ENCODE results near the gene RNH1.

Gene RNH1

DNA sequence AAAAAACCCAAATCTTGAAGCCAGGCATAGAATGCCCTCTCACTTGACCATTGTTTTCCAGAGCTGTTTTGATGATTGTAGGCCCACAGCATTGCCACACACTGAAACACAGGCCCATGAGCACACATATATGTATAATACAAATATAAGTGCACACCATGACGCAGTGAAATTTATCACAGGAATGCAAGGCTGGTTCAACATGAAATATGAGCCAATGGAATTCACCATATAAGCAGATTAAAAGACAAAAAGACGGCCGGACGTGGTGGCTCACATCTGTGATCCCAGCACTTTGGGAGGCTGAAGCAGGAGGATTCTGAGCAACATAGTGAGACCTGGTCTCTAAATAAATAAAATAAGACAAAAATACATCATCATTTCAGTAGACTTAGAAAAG lies 9.4 kb upstream of the RNH1 start:
- no peak overlapping the region for H3K4me3 ChIP-seq (ENCODE audit: low read depth, low read length)
- DNase-seq (ENCODE audit: low read depth): no peak
- TF ChIP-seq, protein P1, sequence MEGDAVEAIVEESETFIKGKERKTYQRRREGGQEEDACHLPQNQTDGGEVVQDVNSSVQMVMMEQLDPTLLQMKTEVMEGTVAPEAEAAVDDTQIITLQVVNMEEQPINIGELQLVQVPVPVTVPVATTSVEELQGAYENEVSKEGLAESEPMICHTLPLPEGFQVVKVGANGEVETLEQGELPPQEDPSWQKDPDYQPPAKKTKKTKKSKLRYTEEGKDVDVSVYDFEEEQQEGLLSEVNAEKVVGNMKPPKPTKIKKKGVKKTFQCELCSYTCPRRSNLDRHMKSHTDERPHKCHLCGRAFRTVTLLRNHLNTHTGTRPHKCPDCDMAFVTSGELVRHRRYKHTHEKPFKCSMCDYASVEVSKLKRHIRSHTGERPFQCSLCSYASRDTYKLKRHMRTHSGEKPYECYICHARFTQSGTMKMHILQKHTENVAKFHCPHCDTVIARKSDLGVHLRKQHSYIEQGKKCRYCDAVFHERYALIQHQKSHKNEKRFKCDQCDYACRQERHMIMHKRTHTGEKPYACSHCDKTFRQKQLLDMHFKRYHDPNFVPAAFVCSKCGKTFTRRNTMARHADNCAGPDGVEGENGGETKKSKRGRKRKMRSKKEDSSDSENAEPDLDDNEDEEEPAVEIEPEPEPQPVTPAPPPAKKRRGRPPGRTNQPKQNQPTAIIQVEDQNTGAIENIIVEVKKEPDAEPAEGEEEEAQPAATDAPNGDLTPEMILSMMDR (IDR thresholded peaks at IDR 0.05; ENCODE audit: insufficient read depth, low read depth, low read length, missing control alignments): no peak

DNA sequence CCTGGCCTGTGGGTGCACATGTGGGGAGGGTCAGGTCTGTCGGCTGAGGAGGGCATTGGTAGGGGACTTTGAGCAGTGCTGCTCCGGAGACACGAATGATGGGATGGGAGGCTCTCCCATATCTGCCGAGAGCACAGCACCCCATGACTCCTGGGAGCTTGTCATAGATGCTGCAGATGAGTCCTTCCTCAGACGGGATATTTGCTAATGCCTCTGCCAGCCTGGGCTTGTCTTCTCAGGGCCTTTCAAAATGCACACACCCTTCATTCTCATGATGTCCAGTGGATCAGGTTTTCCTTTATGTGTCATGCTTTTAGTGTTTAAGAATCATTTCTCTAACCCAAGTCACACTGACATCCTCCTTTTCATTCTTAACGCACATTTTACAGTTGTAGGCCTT lies 8.1 kb upstream of the RNH1 start:
- TF ChIP-seq, protein P1 (IDR thresholded peaks at IDR 0.05; ENCODE audit: insufficient read depth, low read depth, low read length, missing control alignments): no peak
- H3K4me3 ChIP-seq (ENCODE audit: low read depth, low read length): no peak overlapping the region
- no peak for DNase-seq (ENCODE audit: low read depth)

- no peak for DNase-seq (ENCODE audit: low read depth)
- TF ChIP-seq, protein P1 (IDR thresholded peaks at IDR 0.05; ENCODE audit: insufficient read depth, low read depth, low read length, missing control alignments): no peak
- no peak overlapping the region for H3K4me3 ChIP-seq (ENCODE audit: low read depth, low read length)
These were observed 7.6 kb upstream of the RNH1 start for GRCh38 chr11:514606-515005.

GRCh38 chr11:512761-513595 lies 5.9 kb upstream of the RNH1 start:
- TF ChIP-seq, protein P1 (IDR thresholded peaks at IDR 0.05; ENCODE audit: insufficient read depth, low read depth, low read length, missing control alignments): no peak
- no peak overlapping the region for H3K4me3 ChIP-seq (ENCODE audit: low read depth, low read length)
- DNase-seq (ENCODE audit: low read depth): no peak

GRCh38 chr11:508956-509355 lies 1.9 kb upstream of the RNH1 start:
- TF ChIP-seq, protein P1 (IDR thresholded peaks at IDR 0.05; ENCODE audit: insufficient read depth, low read depth, low read length, missing control alignments): no peak
- H3K4me3 ChIP-seq (ENCODE audit: low read depth, low read length): no peak overlapping the region
- DNase-seq (ENCODE audit: low read depth): no peak

DNA sequence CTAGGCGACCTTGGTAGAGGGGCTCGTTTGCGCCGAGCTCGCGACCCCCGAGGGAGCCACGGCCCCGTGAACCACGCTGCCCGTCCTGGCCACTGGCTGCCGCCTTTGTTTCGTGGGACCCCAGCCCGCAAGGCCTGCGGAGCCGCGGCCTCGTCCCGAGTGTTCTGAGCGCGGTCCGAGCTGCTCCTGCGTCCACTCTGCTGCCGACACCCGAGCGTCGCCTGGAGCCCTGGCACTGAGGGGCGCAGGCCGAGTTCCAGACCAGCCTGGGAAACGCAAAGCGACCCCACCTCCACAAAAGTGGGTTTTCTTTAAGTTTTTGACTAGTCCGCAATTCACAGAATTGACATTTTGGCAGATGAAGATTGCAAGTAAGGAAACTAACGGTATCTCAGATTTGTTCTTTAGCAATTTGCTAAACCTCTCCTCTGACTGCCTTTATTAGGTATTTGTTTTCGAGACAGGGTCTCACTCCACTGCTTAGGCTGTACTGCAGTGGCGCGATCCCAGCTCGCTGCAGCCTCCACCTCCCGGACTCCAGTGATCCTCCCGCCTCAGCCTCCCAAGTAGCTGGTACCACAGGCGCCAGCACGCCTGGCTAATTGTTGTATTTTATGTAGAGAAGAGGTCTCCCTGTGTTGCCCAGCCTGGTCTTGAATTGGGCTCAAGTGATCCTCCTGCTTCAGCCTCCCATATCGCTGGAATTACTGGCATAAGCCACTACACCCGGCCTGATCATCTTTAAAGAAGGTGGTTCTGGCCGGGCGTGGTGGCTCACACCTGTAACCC lies 879 bp upstream of the RNH1 start:
- no peak for DNase-seq (ENCODE audit: low read depth)

More for the DNA sequence above, 879 bp upstream of the RNH1 start:
- H3K4me3 ChIP-seq (ENCODE audit: low read depth, low read length): peak overlapping the region; percentile 62
- TF ChIP-seq, protein P1 (IDR thresholded peaks at IDR 0.05; ENCODE audit: insufficient read depth, low read depth, low read length, missing control alignments): no peak

Data from GM12865 (cell line).